Endothelial cell (in vitro differentiated cells): ENCODE results near the gene ZNF552. TPM values are rescaled to one million over a fixed set of nuclear protein-coding genes. Genes with fewer than 3 reads are reported as not detected.
"Not testable (repeated sequence)": the region's sequence is repeated elsewhere in the genome, so short reads cannot be mapped to it uniquely, and the experiment has no call there.

ENCODE experiments used
- DNase-seq: peaks from one replicate; pipeline ENCODE4 v3.0.0; 2021; ENCODE audit warnings: low spot score
- H3K27ac Mint-ChIP-seq: one replicate; pipeline ENCODE4 v1.8.0; 2021; ENCODE audit warnings: mixed read lengths, inconsistent platforms; ENCODE audit not compliant: unreplicated experiment
- H3K27me3 Mint-ChIP-seq: one replicate; pipeline ENCODE4 v1.8.0; 2021; ENCODE audit warnings: mild to moderate bottlenecking, moderate library complexity, mixed read lengths, inconsistent platforms; ENCODE audit not compliant: unreplicated experiment
- H3K36me3 Mint-ChIP-seq: one replicate; pipeline ENCODE4 v1.8.0; 2021; ENCODE audit warnings: mild to moderate bottlenecking, low read depth, mixed read lengths, inconsistent platforms; ENCODE audit not compliant: unreplicated experiment
- H3K4me1 Mint-ChIP-seq: one replicate; pipeline ENCODE4 v1.8.0; 2021; ENCODE audit warnings: mild to moderate bottlenecking, mixed read lengths, inconsistent platforms; ENCODE audit not compliant: unreplicated experiment
- H3K4me3 Mint-ChIP-seq: one replicate; pipeline ENCODE4 v1.8.0; 2021; ENCODE audit warnings: mild to moderate bottlenecking, mixed read lengths, inconsistent platforms; ENCODE audit not compliant: unreplicated experiment
- H3K9me3 Mint-ChIP-seq: one replicate; pipeline ENCODE4 v1.8.0; 2021; ENCODE audit warnings: mixed read lengths, inconsistent platforms; ENCODE audit not compliant: unreplicated experiment
- total RNA-seq: library from RNA; stranded (reverse); fragmentation: NEBNext Ultra II Directional; extraction: Animal tissue kit (Norgen Biotek cat#: 25700); gene quantifications from one replicate; pipeline ENCODE4 v1.2.1, GENCODE V29; 2021; ENCODE audit not compliant: unreplicated experiment
- TF ChIP-seq, protein P1 (sequence below): fragments of 200-600 bp; sonication (generic); IDR thresholded peaks from one replicate; pipeline ENCODE4 v1.5.0; 2021; ENCODE audit warnings: antibody characterized with exemption; ENCODE audit not compliant: unreplicated experiment

The ZNF552 gene
- total RNA-seq, 1 donor from 2014 or later, result 7.0 TPM

DNA sequence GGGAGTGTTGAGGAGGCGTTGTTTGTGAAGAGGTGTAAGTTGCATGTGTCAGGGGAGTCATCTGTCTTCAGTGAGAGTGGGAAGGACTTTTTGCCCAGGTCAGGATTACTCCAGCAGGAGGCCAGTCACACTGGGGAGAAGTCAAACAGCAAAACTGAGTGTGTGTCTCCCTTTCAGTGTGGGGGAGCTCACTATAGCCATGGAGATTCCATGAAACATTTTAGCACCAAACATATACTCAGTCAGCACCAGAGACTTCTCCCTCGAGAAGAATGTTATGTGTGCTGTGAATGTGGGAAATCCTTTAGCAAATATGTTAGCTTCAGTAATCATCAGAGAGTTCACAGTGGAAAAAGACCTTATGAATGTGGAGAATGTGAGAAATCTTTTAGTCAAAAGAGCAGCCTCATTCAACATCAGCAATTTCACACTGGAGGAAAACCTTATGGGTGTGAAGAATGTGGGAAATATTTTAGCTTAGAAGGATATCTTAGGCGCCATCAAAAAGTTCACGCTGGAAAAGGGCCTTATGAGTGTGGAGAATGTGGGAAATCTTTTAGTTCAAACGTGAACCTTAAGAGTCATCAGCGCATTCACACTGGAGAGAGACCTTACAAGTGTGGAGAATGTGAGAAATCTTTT is 26.5 kb upstream of the ZNF552 start:
- TF ChIP-seq, protein P1, sequence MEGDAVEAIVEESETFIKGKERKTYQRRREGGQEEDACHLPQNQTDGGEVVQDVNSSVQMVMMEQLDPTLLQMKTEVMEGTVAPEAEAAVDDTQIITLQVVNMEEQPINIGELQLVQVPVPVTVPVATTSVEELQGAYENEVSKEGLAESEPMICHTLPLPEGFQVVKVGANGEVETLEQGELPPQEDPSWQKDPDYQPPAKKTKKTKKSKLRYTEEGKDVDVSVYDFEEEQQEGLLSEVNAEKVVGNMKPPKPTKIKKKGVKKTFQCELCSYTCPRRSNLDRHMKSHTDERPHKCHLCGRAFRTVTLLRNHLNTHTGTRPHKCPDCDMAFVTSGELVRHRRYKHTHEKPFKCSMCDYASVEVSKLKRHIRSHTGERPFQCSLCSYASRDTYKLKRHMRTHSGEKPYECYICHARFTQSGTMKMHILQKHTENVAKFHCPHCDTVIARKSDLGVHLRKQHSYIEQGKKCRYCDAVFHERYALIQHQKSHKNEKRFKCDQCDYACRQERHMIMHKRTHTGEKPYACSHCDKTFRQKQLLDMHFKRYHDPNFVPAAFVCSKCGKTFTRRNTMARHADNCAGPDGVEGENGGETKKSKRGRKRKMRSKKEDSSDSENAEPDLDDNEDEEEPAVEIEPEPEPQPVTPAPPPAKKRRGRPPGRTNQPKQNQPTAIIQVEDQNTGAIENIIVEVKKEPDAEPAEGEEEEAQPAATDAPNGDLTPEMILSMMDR, result no peak
- peaks cover 2% of the 10 kb centered on the region for H3K27me3 Mint-ChIP-seq
- no peaks in the 10 kb centered on the region for H3K9me3 Mint-ChIP-seq
- peaks cover 3% of the 10 kb centered on the region for H3K4me1 Mint-ChIP-seq
- no peak overlapping the region for H3K27ac Mint-ChIP-seq
- no peak overlapping the region for H3K4me3 Mint-ChIP-seq
- DNase-seq, result no peak
- H3K36me3 Mint-ChIP-seq, result peaks cover 37% of the 10 kb centered on the region

DNA sequence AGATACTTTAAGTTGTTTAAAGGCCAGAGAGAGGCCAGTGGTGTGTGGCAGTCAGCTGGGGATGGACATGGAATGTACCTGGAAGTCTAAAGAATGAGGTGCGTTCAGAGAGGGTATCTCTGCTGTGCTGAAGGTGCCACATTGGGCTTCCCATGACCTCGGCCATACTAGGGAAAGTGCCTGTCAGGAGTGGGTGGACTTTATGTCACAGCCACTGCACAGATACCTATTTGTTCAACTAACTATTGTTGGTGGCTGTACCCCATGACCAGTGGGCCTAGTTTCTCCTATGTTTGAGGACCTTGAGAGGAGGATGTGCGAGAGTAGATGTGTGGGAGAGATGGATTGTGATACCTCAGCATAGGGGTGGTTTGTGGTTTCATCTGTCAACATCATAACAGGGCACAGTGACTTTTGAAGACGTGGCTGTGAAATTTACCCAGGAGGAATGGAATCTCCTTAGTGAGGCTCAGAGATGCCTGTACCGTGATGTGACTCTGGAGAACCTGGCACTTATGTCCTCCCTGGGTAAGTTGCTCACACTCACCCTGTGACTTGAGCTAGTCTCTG is 24.0 kb upstream of the ZNF552 start:
- not testable (repeated sequence) for H3K27me3 Mint-ChIP-seq, H3K9me3 Mint-ChIP-seq, DNase-seq, H3K4me1 Mint-ChIP-seq
- peaks cover 33% of the 10 kb centered on the region for H3K36me3 Mint-ChIP-seq
- peak overlapping the region; percentile 37 for H3K27ac Mint-ChIP-seq
- peak overlapping the region; percentile 42 for H3K4me3 Mint-ChIP-seq

DNA sequence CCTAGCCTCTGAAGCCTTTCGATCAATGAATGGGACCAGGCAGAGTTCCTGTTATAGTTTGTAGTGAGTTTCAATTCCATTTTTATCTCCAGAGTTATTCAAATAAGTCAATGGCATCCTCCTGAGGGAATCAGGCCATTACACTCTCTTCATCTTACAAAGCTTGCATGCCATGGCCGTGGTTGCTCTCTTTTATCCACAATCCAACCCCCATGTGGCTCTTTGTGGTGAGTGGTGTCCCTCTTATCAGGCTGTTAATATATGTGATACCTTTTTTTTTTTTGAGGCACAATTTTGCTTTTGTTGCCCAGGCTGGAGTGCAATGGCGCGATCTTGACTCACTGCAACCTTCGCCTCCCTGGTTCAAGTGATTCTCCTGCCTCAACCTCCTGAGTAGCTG is 22.3 kb upstream of the ZNF552 start:
- peaks cover 34% of the 10 kb centered on the region for H3K36me3 Mint-ChIP-seq
- not testable (repeated sequence) for H3K27ac Mint-ChIP-seq, DNase-seq, H3K9me3 Mint-ChIP-seq, H3K4me1 Mint-ChIP-seq, H3K4me3 Mint-ChIP-seq, H3K27me3 Mint-ChIP-seq

DNA sequence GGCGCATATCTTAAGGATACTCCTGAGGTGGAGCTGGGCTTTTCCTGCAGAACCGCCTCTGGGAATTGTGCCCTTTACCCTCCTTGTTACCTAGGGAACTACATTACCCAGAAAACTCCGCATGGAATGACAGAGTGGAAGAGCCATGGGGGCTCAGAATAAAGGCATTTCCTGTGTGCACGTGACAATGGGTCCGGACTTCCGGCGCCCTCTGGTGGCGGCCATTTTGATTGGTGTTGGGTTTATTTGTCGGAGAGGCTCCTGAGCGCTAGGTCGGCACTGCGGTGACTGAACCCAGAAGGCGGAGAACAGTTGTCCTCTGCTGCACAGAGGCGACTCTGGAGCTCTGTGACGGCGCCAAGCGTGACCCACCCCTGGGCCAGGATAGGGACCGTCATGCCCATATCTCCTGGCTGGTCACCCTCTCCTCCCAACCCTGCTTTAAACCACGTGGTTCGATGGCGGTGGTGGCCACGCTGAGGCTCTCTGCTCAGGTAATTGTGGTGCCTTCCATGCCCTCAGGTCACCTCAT is 15.4 kb upstream of the ZNF552 start, which contains the start of gene ZNF587B:
Gene ZNF587B (plus strand): TSS at position 229 of the 532 bp plus-strand sequence. CDS start 230 bp downstream, at position 459.
- Mint-ChIP-seq H3K27me3 (peaks cover 9% of the 10 kb centered on the region), H3K4me1 (peaks cover 20% of the 10 kb centered on the region), H3K36me3 (peaks cover 25% of the 10 kb centered on the region), H3K4me3 (peak within 1 kb of the TSS; percentile 94), H3K9me3 (no peaks in the 10 kb centered on the region), H3K27ac (peak within 1 kb of the TSS; percentile 94)
- DNase-seq, result peak; percentile 84
- TF ChIP-seq, protein P1, result peak; percentile 56

DNA sequence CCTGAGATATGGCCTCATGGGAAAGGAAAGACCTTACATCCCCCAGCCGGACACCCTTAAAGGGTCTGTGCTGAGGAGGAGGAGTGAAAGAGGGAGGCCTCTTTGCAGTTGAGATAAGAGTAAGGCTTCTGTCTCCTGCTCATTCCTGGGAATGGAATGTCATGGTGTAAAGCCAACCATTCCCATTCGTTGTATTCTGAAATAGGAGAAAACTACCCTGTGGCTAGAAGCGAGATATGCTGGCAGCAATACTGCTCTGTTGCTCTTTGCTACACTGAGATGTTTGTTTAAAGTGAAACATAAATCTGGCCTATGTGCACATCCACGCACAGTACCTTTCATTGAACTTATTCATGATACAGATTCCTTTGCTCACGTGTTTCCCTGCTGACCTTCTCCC is 14.6 kb upstream of the ZNF552 start:
- H3K27me3 Mint-ChIP-seq, result peaks cover 9% of the 10 kb centered on the region
- peaks cover 25% of the 10 kb centered on the region for H3K36me3 Mint-ChIP-seq
- H3K4me3 Mint-ChIP-seq, result peak overlapping the region; percentile 94
- peaks cover 20% of the 10 kb centered on the region for H3K4me1 Mint-ChIP-seq
- TF ChIP-seq, protein P1, result no peak
- no peak for DNase-seq
- no peaks in the 10 kb centered on the region for H3K9me3 Mint-ChIP-seq
- peak overlapping the region; percentile 94 for H3K27ac Mint-ChIP-seq

DNA sequence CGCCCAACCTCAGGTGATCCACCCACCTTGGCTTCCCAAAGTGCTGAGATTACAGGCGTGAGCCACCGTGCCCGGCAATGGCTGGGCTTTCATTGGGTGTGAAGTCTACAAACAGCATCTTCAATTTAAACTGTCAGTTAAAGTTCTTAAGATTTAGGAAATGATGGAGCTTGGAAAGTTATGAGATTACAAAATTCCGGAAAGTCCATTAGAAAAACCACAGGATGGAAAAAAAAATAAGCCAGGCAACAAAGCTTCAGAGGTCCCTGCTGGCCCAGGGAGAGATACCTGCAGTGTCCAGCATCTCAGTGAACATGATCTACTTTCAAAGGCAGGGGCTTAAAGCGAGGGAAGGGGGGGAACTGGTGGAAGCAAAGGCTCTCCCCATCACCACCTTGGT is 10.8 kb upstream of the ZNF552 start:
- no peak for DNase-seq
- Mint-ChIP-seq H3K27me3 (peaks cover 4% of the 10 kb centered on the region), H3K4me1 (peaks cover 21% of the 10 kb centered on the region), H3K36me3 (peaks cover 20% of the 10 kb centered on the region), H3K27ac (no peak overlapping the region), H3K4me3 (no peak overlapping the region), H3K9me3 (no peaks in the 10 kb centered on the region)
- TF ChIP-seq, protein P1, result no peak

DNA sequence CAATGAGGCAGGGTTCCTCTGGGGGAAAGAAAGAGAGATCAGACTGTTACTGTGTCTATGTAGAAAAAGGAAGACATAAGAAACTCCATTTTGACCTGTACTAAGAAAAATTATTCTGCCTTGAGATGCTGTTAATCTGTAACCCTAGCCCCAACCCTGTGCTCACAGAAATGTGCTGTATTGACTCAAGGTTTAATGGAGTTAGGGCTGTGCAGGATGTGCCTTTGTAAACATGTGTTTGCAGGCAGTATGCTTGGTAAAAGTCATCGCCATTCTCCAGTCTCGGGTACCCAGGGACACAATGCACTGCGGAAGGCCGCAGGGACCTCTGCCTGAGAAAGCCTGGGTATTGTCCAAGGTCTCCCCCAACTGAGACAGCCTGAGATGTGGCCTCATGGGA is 8.9 kb upstream of the ZNF552 start:
- not testable (repeated sequence) for H3K9me3 Mint-ChIP-seq, H3K27ac Mint-ChIP-seq, DNase-seq, H3K27me3 Mint-ChIP-seq, H3K4me3 Mint-ChIP-seq
- Mint-ChIP-seq H3K36me3 (peaks cover 21% of the 10 kb centered on the region), H3K4me1 (peaks cover 21% of the 10 kb centered on the region)

DNA sequence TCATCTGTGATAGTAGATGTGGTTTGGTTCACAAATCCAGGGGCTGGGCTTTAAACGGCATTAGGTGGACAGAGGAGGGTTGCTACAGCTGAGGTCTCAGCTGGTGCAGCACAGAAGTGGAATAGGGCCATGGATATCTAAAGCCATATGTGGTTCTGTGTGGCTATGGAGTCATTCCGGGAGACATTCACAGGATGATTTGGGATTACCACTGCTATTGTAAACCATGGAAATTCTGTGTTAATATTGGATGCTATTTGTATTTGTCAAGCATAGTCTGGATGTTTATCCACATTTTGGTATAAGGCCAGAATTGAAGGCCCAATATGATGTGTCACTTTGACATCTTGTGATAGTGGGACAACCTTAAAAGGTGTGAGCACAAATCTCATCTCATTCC is 8.4 kb upstream of the ZNF552 start:
- peaks cover 25% of the 10 kb centered on the region for H3K4me1 Mint-ChIP-seq

More for the DNA sequence above, 8.4 kb upstream of the ZNF552 start:
- Mint-ChIP-seq H3K4me3 (peak overlapping the region; percentile 8), H3K36me3 (peaks cover 21% of the 10 kb centered on the region)
- not testable (repeated sequence) for H3K27me3 Mint-ChIP-seq, H3K27ac Mint-ChIP-seq, DNase-seq, H3K9me3 Mint-ChIP-seq
